Mucosa of rectum (tissue), 2 donors: Measurements from ENCODE around the gene CCT7.

ENCODE experiments used
- H3K27ac ChIP-seq, 2 donors: one replicate each; pipeline ENCODE4 v1.7.0; 2013; ENCODE audit warnings: inconsistent platforms in 2 of 2, low read depth in 2 of 2, low read length in 2 of 2
- H3K27me3 ChIP-seq, 2 donors: one replicate each; pipeline ENCODE4 v1.7.0; 2013; ENCODE audit warnings: low read length in 2 of 2; ENCODE audit not compliant: control insufficient read depth in 2 of 2, insufficient read depth in 2 of 2
- H3K36me3 ChIP-seq, 2 donors: one replicate each; pipeline ENCODE4 v1.7.0; 2013; ENCODE audit warnings: low read length in 2 of 2; ENCODE audit not compliant: control insufficient read depth in 2 of 2, insufficient read depth in 2 of 2
- H3K4me1 ChIP-seq, 2 donors: one replicate each; pipeline ENCODE4 v1.7.0; 2013; ENCODE audit warnings: low read length in 2 of 2, mild to moderate bottlenecking in 1 of 2; ENCODE audit not compliant: control insufficient read depth in 2 of 2, insufficient read depth in 2 of 2
- H3K4me3 ChIP-seq, 2 donors: one replicate each; pipeline ENCODE4 v1.7.0; 2013; ENCODE audit warnings: low read length in 2 of 2
- H3K9ac ChIP-seq, 2 donors: one replicate each; pipeline ENCODE4 v1.7.0; 2013; ENCODE audit warnings: low read length in 2 of 2, low read depth in 1 of 2, mild to moderate bottlenecking in 1 of 2
- H3K9me3 ChIP-seq, 2 donors: one replicate each; pipeline ENCODE4 v1.7.0; 2013; ENCODE audit warnings: low read length in 2 of 2; ENCODE audit not compliant: control insufficient read depth in 2 of 2
- donor health status: healthy.
- donor health status: Normal muscosa, but diverticular disease.

CCT7 gene

DNA sequence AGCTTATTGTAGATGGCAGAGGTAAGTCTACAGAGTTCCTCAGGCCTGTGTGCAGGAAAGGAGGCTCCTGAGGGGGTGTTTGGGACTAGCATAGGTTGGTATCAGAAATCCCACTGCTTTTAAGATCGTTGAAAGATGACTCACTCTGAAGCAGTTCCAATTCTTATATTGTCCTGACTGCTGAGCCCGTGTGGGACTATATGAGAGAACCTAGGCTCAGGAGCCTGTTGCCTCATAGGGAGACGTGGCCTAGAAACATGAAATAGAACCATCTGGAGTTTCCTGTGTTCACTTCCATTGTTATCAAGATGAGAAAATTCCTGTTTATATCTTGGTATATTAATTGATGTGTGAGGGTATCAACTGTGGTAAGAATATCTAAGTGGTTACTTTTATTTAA is 5.7 kb downstream of the CCT7 start:
- H3K36me3 ChIP-seq = peaks cover 43 to 47% of the 10 kb centered on the region in 2 donors

DNA sequence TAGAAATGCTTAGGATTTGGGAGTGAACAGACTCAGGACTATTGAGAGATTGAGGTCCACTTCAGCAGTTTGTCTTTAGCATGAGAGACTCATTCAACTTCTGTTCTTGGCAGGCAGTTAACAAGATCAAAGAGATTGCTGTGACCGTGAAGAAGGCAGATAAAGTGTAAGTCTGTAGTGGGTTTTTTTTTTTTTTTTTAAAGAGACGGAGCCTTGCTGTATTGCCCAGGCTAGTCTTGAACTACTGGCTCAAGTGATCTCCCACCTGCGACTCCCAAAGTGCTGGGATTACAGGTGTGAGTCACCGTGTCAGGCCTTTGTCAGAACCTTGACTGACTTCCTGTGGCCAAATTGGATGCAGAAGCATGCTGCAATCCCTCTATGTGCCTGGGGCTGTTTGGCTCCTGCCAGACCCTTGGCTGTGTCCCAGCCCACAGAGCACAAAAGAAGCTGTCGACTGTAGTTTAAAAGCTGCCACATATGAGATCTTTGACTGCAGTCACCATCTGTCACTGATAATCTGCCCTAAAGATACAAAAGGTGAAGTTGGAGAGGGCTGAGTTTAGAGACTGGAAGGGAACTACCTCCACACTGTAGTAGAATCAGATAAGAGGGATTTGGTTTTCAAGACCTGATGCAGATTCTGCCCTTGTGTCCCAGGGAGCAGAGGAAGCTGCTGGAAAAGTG is 9.9 kb downstream of the CCT7 start:
- no peak overlapping the region for H3K9ac ChIP-seq
- H3K27me3 ChIP-seq = no peaks in the 10 kb centered on the region
- H3K36me3 ChIP-seq = peaks cover 77 to 82% of the 10 kb centered on the region in 2 donors
- H3K4me1 ChIP-seq = no peaks in the 10 kb centered on the region
- no peak overlapping the region for H3K4me3 ChIP-seq
- H3K9me3 ChIP-seq = no peaks in the 10 kb centered on the region
- H3K27ac ChIP-seq = no peak overlapping the region

More for the DNA sequence above, 5.7 kb downstream of the CCT7 start:
- no peak overlapping the region for H3K27ac ChIP-seq
- H3K9ac ChIP-seq = no peak overlapping the region
- H3K27me3 ChIP-seq = no peaks in the 10 kb centered on the region
- no peaks in the 10 kb centered on the region for H3K9me3 ChIP-seq
- no peak overlapping the region for H3K4me3 ChIP-seq
- peaks cover 4 to 14% of the 10 kb centered on the region in 2 donors for H3K4me1 ChIP-seq

DNA sequence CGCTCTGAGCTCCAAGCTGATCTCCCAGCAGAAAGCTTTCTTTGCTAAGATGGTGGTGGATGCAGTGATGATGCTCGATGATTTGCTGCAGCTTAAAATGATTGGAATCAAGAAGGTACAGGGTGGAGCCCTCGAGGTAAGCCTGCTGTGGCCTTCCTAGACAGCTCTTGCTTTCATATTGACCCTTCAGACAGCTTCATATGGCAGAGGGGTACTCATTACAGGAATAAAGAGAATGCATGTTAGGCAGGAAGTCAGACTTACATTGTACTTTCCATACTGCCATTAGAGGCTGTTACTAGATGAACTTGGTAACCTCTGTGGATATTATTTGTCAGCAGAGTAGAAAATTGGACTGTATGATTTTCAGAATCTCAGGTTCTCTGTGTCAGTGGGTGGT is 10.5 kb downstream of the CCT7 start:
- no peak overlapping the region for H3K4me3 ChIP-seq
- peaks cover 80 to 83% of the 10 kb centered on the region in 2 donors for H3K36me3 ChIP-seq
- no peaks in the 10 kb centered on the region for H3K9me3 ChIP-seq
- H3K4me1 ChIP-seq = no peaks in the 10 kb centered on the region
- no peaks in the 10 kb centered on the region for H3K27me3 ChIP-seq
- H3K9ac ChIP-seq = no peak overlapping the region
- no peak overlapping the region for H3K27ac ChIP-seq

GRCh38 chr2:73246850-73247249 is 12.7 kb downstream of the CCT7 start:
- H3K4me1 ChIP-seq = no peaks in the 10 kb centered on the region
- peaks cover 87% of the 10 kb centered on the region in 2 donors for H3K36me3 ChIP-seq
- H3K9ac ChIP-seq = no peak overlapping the region
- H3K27ac ChIP-seq = no peak overlapping the region
- no peak overlapping the region for H3K4me3 ChIP-seq
- no peaks in the 10 kb centered on the region for H3K9me3 ChIP-seq
- H3K27me3 ChIP-seq = no peaks in the 10 kb centered on the region

GRCh38 chr2:73249636-73250035 is 15.5 kb downstream of the CCT7 start:
- Histone ChIP-seq H3K27ac (no peak overlapping the region), H3K9me3 (no peaks in the 10 kb centered on the region), H3K27me3 (no peaks in the 10 kb centered on the region), H3K4me3 (no peak overlapping the region), H3K9ac (no peak overlapping the region), H3K4me1 (no peaks in the 10 kb centered on the region), H3K36me3 (peaks cover 87 to 89% of the 10 kb centered on the region in 2 donors)

- Histone ChIP-seq H3K9ac (no peak overlapping the region), H3K4me1 (no peaks in the 10 kb centered on the region), H3K27me3 (no peaks in the 10 kb centered on the region), H3K36me3 (peaks cover 72 to 79% of the 10 kb centered on the region in 2 donors), H3K4me3 (no peak overlapping the region), H3K9me3 (no peaks in the 10 kb centered on the region), H3K27ac (no peak overlapping the region)
These were observed 17.1 kb downstream of the CCT7 start for GRCh38 chr2:73250872-73251846.

DNA sequence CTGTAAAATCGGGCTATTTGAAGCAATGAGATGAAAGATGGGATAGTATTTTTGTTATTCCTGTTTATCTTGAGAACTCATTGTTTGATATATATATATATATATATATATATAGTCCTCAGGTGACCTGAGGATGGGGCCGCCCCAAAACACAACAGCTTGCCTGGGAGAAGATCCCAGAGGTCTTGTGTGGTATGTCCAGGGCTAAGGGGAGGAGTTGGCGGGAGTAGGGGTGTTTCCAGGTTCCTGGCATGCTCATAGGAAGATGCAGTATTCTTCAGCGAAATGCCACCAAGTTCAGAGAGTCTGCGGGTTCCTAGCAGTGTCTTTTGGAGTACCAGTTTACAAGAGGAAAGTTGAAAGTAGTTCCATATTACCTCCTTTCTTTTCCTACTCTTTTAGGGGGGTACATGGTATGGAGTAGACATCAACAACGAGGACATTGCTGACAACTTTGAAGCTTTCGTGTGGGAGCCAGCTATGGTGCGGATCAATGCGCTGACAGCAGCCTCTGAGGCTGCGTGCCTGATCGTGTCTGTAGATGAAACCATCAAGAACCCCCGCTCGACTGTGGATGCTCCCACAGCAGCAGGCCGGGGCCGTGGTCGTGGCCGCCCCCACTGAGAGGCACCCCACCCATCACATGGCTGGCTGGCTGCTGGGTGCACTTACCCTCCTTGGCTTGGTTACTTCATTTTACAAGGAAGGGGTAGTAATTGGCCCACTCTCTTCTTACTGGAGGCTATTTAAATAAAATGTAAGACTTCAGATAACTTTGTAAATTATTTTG is 18.3 kb downstream of the CCT7 start:
- H3K4me1 ChIP-seq = no peaks in the 10 kb centered on the region
- H3K9me3 ChIP-seq = no peaks in the 10 kb centered on the region
- H3K9ac ChIP-seq = no peak overlapping the region
- H3K27ac ChIP-seq = no peak overlapping the region
- H3K27me3 ChIP-seq = no peaks in the 10 kb centered on the region
- H3K36me3 ChIP-seq = peaks cover 60 to 66% of the 10 kb centered on the region in 2 donors
- H3K4me3 ChIP-seq = no peak overlapping the region

GRCh38 chr2:73253400-73253799 is 19.3 kb downstream of the CCT7 start:
- Histone ChIP-seq H3K27me3 (no peaks in the 10 kb centered on the region), H3K9me3 (no peaks in the 10 kb centered on the region), H3K9ac (no peak overlapping the region), H3K36me3 (peaks cover 53 to 58% of the 10 kb centered on the region in 2 donors), H3K4me1 (no peaks in the 10 kb centered on the region), H3K4me3 (no peak overlapping the region), H3K27ac (no peak overlapping the region)

GRCh38 chr2:73253901-73254300 is 19.8 kb downstream of the CCT7 start:
- H3K4me3 ChIP-seq = no peak overlapping the region
- H3K36me3 ChIP-seq = peaks cover 48 to 53% of the 10 kb centered on the region in 2 donors
- no peaks in the 10 kb centered on the region for H3K27me3 ChIP-seq
- no peak overlapping the region for H3K9ac ChIP-seq
- no peak overlapping the region for H3K27ac ChIP-seq
- H3K9me3 ChIP-seq = no peaks in the 10 kb centered on the region
- no peaks in the 10 kb centered on the region for H3K4me1 ChIP-seq
